ENCODE data around the gene GGT5.
"Not testable (repeated sequence)": the region's sequence is repeated elsewhere in the genome, so short reads cannot be mapped to it uniquely, and the experiment has no call there.

GRCh38 chr22:24245030-24245431 lies at the start of gene GGT5:
- not testable (repeated sequence) for TF ChIP-seq POLR2A (IDR thresholded peaks at IDR 0.05; ENCODE audit: low read length); GATA1 (IDR thresholded peaks at IDR 0.05; ENCODE audit: low read depth, low read length)

Measured in erythroblast (primary cell).